H9 (cell line): ENCODE results near the gene MATN1. TPM values are rescaled to one million over a fixed set of nuclear protein-coding genes. Genes with fewer than 3 reads are reported as not detected.

ENCODE experiments used
- DNase-seq: peaks from one replicate; pipeline ENCODE4 v3.0.0-alpha.2; 2017
- H2AFZ ChIP-seq: one replicate; pipeline ENCODE4 v1.6.1; 2013; ENCODE audit warnings: mild to moderate bottlenecking, low read length, control low read depth, moderate library complexity
- H2AK5ac ChIP-seq: 2 replicates; pipeline ENCODE4 v1.6.1; 2013; ENCODE audit warnings: low read length, control low read depth, mixed read lengths; ENCODE audit not compliant: insufficient read length
- H2BK120ac ChIP-seq: one replicate; pipeline ENCODE4 v1.6.1; 2013; ENCODE audit warnings: low read depth, mild to moderate bottlenecking, low read length, control low read depth, inconsistent platforms; ENCODE audit not compliant: poor library complexity, severe bottlenecking
- H2BK12ac ChIP-seq: 2 replicates; pipeline ENCODE4 v1.6.1; 2013; ENCODE audit warnings: low read length, control low read depth, mixed read lengths, low read depth; ENCODE audit not compliant: insufficient read length
- H2BK15ac ChIP-seq: 2 replicates; pipeline ENCODE4 v1.6.1; 2013; ENCODE audit warnings: low read depth, low read length, control low read depth
- H2BK20ac ChIP-seq: one replicate; pipeline ENCODE4 v1.6.1; 2013; ENCODE audit warnings: low read depth, mild to moderate bottlenecking, low read length, control low read depth, inconsistent platforms; ENCODE audit not compliant: poor library complexity, severe bottlenecking
- H2BK5ac ChIP-seq: 2 replicates; pipeline ENCODE4 v1.6.1; 2013; ENCODE audit warnings: low read length, control low read depth, mixed read lengths; ENCODE audit not compliant: insufficient read length
- H3K14ac ChIP-seq: 2 replicates; pipeline ENCODE4 v1.6.1; 2013; ENCODE audit warnings: low read length, control low read depth; ENCODE audit not compliant: insufficient read depth
- H3K18ac ChIP-seq: 2 replicates; pipeline ENCODE4 v1.6.1; 2013; ENCODE audit warnings: low read depth, mild to moderate bottlenecking, mixed read lengths, low read length, control low read depth; ENCODE audit not compliant: insufficient read length
- H3K23ac ChIP-seq: 2 replicates; pipeline ENCODE4 v1.6.1; 2013; ENCODE audit warnings: low read length, control low read depth, mixed read lengths, low read depth; ENCODE audit not compliant: insufficient read length
- H3K23me2 ChIP-seq: 2 replicates; pipeline ENCODE4 v1.6.1; 2013; ENCODE audit warnings: low read depth, mild to moderate bottlenecking, mixed read lengths, low read length, control low read depth; ENCODE audit not compliant: insufficient read length, poor library complexity, severe bottlenecking
- H3K27ac ChIP-seq: 2 replicates; pipeline ENCODE4 v1.5.1; 2013; ENCODE audit warnings: low read length, control low read depth, mixed read lengths, low read depth; ENCODE audit not compliant: insufficient read length
- H3K27me3 ChIP-seq: 2 replicates; pipeline ENCODE4 v1.6.1; 2013; ENCODE audit warnings: low read length, control low read depth, inconsistent platforms; ENCODE audit not compliant: insufficient read depth
- H3K4ac ChIP-seq: 2 replicates; pipeline ENCODE4 v1.6.1; 2013; ENCODE audit warnings: low read depth, mild to moderate bottlenecking, control low read depth, inconsistent platforms, low read length, moderate library complexity
- H3K4me1 ChIP-seq: 2 replicates; pipeline ENCODE4 v1.6.1; 2013; ENCODE audit warnings: low read length, control low read depth, inconsistent platforms; ENCODE audit not compliant: insufficient read depth
- H3K4me2 ChIP-seq: 2 replicates; pipeline ENCODE4 v1.6.1; 2013; ENCODE audit warnings: low read length, control low read depth, mixed read lengths; ENCODE audit not compliant: insufficient read length, insufficient read depth
- H3K56ac ChIP-seq: 2 replicates; pipeline ENCODE4 v1.6.1; 2013; ENCODE audit warnings: low read depth, mild to moderate bottlenecking, mixed read lengths, low read length, control low read depth; ENCODE audit not compliant: insufficient read length
- H3K79me1 ChIP-seq: 2 replicates; pipeline ENCODE4 v1.6.1; 2013; ENCODE audit warnings: low read depth, mild to moderate bottlenecking, moderate library complexity, low read length, control low read depth, inconsistent platforms; ENCODE audit not compliant: insufficient read depth, poor library complexity, severe bottlenecking
- H3K79me2 ChIP-seq: 2 replicates; pipeline ENCODE4 v1.6.1; 2013; ENCODE audit warnings: low read length, control low read depth, inconsistent platforms; ENCODE audit not compliant: insufficient read depth
- H3K9ac ChIP-seq: 2 replicates; pipeline ENCODE4 v1.6.1; 2013; ENCODE audit warnings: low read length, control low read depth, mixed read lengths; ENCODE audit not compliant: insufficient read length; ENCODE audit errors: extremely low read depth
- H3K9me3 ChIP-seq: one replicate; pipeline ENCODE4 v1.6.1; 2013; ENCODE audit warnings: low read depth, low read length, inconsistent platforms; ENCODE audit not compliant: control insufficient read depth
- H3T11ph ChIP-seq: one replicate; pipeline ENCODE4 v1.6.1; 2013; ENCODE audit warnings: mild to moderate bottlenecking, low read length, control low read depth, inconsistent platforms
- H4K20me1 ChIP-seq: one replicate; pipeline ENCODE4 v1.6.1; 2013; ENCODE audit not compliant: control insufficient read depth, insufficient read length, insufficient read depth
- H4K5ac ChIP-seq: 2 replicates; pipeline ENCODE4 v1.6.1; 2013; ENCODE audit warnings: low read depth, mild to moderate bottlenecking, mixed read lengths, low read length, control low read depth; ENCODE audit not compliant: insufficient read length
- H4K8ac ChIP-seq: replicated peaks from 2 replicates; pipeline ENCODE4 v1.6.1; 2013; ENCODE audit warnings: low read length, control low read depth, mixed read lengths, low read depth; ENCODE audit not compliant: insufficient read length
- H4K91ac ChIP-seq: 2 replicates; pipeline ENCODE4 v1.6.1; 2013; ENCODE audit warnings: low read depth, mild to moderate bottlenecking, moderate library complexity, mixed read lengths, low read length, control low read depth; ENCODE audit not compliant: insufficient read length
- H3K27ac Mint-ChIP-seq, 3 experiments: 2 replicates in 2 of 3; 3 replicates in 1 of 3; pipeline ENCODE4 v1.8.0; 2020 to 2021; ENCODE audit warnings: mixed read lengths in 3 of 3, mild to moderate bottlenecking in 1 of 3, moderate library complexity in 1 of 3
- H3K27me3 Mint-ChIP-seq: 2 replicates; pipeline ENCODE4 v1.8.0; 2021; ENCODE audit warnings: low read depth, mild to moderate bottlenecking, moderate library complexity, mixed read lengths
- H3K36me3 Mint-ChIP-seq, 3 experiments: 2 replicates in 2 of 3; 3 replicates in 1 of 3; pipeline ENCODE4 v1.8.0; 2020 to 2021; ENCODE audit warnings: low read depth in 3 of 3, mixed read lengths in 3 of 3; ENCODE audit not compliant: insufficient read depth in 1 of 3
- H3K4me1 Mint-ChIP-seq, 2 experiments: 2 replicates each; pipeline ENCODE4 v1.8.0; 2020; ENCODE audit warnings: mixed read lengths in 2 of 2
- H3K4me3 Mint-ChIP-seq, 2 experiments: 2 replicates in 1 of 2; 3 replicates in 1 of 2; pipeline ENCODE4 v1.8.0; 2020 to 2021; ENCODE audit warnings: mild to moderate bottlenecking in 2 of 2, mixed read lengths in 2 of 2, moderate library complexity in 1 of 2
- H3K9me3 Mint-ChIP-seq, 2 experiments: 2 replicates in 1 of 2; 3 replicates in 1 of 2; pipeline ENCODE4 v1.8.0; 2020; ENCODE audit warnings: mild to moderate bottlenecking in 2 of 2, mixed read lengths in 2 of 2, moderate library complexity in 1 of 2
- WGBS: extraction: QIAGEN DNeasy Blood & Tissue Kit; methylation state at CpG from one replicate; pipeline ENCODE4 v1.1.7; 2013; ENCODE audit warnings: missing lambda C conversion rate, low lambda C conversion rate, mixed read lengths; ENCODE audit not compliant: insufficient read length; ENCODE audit errors: extremely low coverage; 5-methylcytosine and 5-hydroxymethylcytosine counted together
- total RNA-seq: library from RNA; stranded (reverse); gene quantifications from 2 replicates; pipeline ENCODE4 v1.2.1, GENCODE V29; 2021
- TF ChIP-seq, protein P1 (sequence below): fragments of 200-600 bp; sonication (generic); conservative IDR thresholded peaks from 3 replicates; pipeline ENCODE4 v1.8.0; 2021; ENCODE audit warnings: antibody characterized with exemption, mild to moderate bottlenecking

MATN1 gene
- total RNA-seq, 1 experiment from 2014 or later, result not detected

DNA sequence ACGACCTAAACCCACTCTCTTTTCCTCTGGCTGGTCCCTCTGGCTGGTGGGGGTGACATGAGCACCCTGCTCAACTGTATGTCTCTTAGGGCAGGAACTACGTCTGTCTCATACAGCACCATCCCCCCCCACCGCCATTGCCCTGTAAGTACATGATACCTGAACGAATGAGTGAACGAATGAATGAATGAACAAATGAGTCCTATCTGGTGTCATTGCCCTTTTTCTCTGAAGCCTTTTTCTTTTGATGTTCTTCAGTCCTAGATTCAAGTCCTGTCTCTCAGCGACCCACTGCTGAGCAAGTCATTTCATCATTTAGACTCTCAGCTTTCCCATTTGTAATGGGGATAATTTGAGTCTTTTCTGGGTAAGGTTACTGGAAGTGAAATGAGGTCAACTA, 10.8 kb downstream of the MATN1 start:
- no peak overlapping the region for H4K5ac ChIP-seq
- no peaks in the 10 kb centered on the region for H3K23me2 ChIP-seq
- no peak overlapping the region for H3K9ac ChIP-seq
- no peak for DNase-seq
- H2BK12ac ChIP-seq, result no peak overlapping the region
- no peak overlapping the region for H3K4me2 ChIP-seq
- Mint-ChIP-seq H3K27me3 (peaks cover 17% of the 10 kb centered on the region), H3K4me1 (no peaks in the 10 kb centered on the region), H3K36me3 (peaks cover 4 to 14% (median 9%) of the 10 kb centered on the region in 3 experiments; a peak in 5 of 7 replicates), H3K27ac (no peak overlapping the region; a peak in 1 of 7 replicates), H3K9me3 (peaks cover 23% of the 10 kb centered on the region in 2 experiments), H3K4me3 (no peak overlapping the region)
- WGBS, result no CpG with 5 or more reads among the region's 6 CpGs
- H3K4ac ChIP-seq, result no peak overlapping the region
- H3T11ph ChIP-seq, result no peak overlapping the region
- no peaks in the 10 kb centered on the region for H3K79me2 ChIP-seq
- H4K91ac ChIP-seq, result no peak overlapping the region
- no peak overlapping the region for H4K8ac ChIP-seq
- no peaks in the 10 kb centered on the region for H3K4me1 ChIP-seq
- no peaks in the 10 kb centered on the region for H3K27me3 ChIP-seq
- no peaks in the 10 kb centered on the region for H3K9me3 ChIP-seq
- H2AFZ ChIP-seq, result no peak overlapping the region
- no peak overlapping the region for H2BK120ac ChIP-seq
- no peak overlapping the region for H2BK20ac ChIP-seq
- no peaks in the 10 kb centered on the region for H3K79me1 ChIP-seq
- H3K56ac ChIP-seq, result no peak overlapping the region
- H3K23ac ChIP-seq, result no peak overlapping the region
- no peaks in the 10 kb centered on the region for H4K20me1 ChIP-seq
- TF ChIP-seq, protein P1, sequence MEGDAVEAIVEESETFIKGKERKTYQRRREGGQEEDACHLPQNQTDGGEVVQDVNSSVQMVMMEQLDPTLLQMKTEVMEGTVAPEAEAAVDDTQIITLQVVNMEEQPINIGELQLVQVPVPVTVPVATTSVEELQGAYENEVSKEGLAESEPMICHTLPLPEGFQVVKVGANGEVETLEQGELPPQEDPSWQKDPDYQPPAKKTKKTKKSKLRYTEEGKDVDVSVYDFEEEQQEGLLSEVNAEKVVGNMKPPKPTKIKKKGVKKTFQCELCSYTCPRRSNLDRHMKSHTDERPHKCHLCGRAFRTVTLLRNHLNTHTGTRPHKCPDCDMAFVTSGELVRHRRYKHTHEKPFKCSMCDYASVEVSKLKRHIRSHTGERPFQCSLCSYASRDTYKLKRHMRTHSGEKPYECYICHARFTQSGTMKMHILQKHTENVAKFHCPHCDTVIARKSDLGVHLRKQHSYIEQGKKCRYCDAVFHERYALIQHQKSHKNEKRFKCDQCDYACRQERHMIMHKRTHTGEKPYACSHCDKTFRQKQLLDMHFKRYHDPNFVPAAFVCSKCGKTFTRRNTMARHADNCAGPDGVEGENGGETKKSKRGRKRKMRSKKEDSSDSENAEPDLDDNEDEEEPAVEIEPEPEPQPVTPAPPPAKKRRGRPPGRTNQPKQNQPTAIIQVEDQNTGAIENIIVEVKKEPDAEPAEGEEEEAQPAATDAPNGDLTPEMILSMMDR, result no peak
- H3K14ac ChIP-seq, result no peak overlapping the region
- H3K18ac ChIP-seq, result no peak overlapping the region
- H2BK15ac ChIP-seq, result no peak overlapping the region
- H3K27ac ChIP-seq, result no peak overlapping the region
- no peak overlapping the region for H2AK5ac ChIP-seq
- H2BK5ac ChIP-seq, result no peak overlapping the region
